Uterine smooth muscle cell (primary cell): ENCODE data around the gene CLDN4. TPM values are rescaled to one million over a fixed set of nuclear protein-coding genes. Genes with fewer than 3 reads are reported as not detected.

Experiments
- total RNA-seq: library from RNA; depleted of rRNA; stranded (reverse); fragments of >200 nt; gene quantifications from 2 replicates; pipeline ENCODE4 v1.2.3, GENCODE V29; 2014

CLDN4 gene, protein sequence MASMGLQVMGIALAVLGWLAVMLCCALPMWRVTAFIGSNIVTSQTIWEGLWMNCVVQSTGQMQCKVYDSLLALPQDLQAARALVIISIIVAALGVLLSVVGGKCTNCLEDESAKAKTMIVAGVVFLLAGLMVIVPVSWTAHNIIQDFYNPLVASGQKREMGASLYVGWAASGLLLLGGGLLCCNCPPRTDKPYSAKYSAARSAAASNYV
- total RNA-seq = 58.2 and 84.7 TPM in 2 replicates

DNA sequence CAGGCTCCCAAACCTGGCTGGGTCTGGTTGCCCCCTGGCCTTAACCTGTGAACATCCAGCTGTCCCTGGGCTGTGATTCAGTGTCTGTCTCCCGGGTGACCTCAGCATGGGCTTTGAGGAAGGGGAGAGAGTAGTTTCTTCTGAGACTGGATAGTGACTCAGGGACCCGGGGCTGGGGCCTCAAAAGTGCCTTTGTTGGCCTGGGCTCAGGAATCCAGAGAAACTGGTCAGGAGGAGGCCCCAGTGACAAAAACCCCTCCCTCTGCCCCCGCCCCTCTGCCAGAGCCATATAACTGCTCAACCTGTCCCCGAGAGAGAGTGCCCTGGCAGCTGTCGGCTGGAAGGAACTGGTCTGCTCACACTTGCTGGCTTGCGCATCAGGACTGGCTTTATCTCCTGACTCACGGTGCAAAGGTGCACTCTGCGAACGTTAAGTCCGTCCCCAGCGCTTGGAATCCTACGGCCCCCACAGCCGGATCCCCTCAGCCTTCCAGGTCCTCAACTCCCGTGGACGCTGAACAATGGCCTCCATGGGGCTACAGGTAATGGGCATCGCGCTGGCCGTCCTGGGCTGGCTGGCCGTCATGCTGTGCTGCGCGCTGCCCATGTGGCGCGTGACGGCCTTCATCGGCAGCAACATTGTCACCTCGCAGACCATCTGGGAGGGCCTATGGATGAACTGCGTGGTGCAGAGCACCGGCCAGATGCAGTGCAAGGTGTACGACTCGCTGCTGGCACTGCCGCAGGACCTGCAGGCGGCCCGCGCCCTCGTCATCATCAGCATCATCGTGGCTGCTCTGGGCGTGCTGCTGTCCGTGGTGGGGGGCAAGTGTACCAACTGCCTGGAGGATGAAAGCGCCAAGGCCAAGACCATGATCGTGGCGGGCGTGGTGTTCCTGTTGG is at the start of gene CLDN4:
TSS of gene CLDN4 (plus strand) at position 316 of the 903 bp plus-strand sequence. CDS start at position 522, 206 bp downstream.

DNA sequence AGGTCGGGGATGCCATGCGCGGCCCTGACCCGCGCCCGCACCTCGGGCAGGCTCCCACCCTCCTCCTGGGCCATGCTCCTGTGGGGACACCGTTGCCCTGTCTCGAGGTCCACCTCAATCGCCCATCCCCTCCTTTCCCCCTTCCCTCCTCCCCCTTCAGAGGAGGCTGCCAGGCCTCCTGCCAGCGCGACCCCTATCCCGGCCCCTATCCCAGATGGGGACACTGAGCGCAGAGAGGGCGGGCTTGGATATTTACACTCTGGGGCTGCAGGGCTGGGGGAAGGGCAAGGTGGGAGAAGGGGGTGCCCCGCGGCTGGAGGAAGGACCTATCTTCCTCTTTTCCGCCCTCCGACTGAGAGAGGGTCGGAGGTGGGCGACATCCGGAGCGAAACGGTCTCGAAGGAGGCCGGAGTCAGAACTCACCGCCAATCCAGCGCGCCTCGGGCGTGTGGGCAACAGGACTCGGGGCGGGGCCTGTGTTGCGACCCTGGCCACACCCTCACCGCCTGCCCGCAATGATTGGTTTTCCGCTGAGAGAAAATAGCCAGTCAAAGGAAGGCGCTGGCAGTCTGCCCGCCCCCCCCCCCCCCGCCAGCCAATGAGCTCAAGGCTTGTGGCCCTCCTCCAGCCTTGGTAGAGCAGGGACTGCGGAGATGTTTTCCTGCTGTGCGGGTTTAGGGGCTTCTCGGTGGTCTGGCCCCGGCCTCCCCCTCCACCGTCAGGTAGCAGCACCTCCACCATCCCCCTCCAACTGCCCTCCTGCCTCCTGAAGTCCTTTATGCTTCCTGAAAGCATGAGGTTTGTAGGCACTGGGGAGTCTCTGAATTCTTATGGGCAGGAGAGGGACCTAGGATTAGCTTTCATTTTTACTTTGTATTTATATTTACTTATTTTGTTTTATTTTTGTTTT is 11.5 kb downstream of the CLDN4 start, which contains the start of gene METTL27:
TSS of gene METTL27 (minus strand) at position 450 of the 910 bp plus-strand sequence. CDS start at position 74, 376 bp downstream.

DNA sequence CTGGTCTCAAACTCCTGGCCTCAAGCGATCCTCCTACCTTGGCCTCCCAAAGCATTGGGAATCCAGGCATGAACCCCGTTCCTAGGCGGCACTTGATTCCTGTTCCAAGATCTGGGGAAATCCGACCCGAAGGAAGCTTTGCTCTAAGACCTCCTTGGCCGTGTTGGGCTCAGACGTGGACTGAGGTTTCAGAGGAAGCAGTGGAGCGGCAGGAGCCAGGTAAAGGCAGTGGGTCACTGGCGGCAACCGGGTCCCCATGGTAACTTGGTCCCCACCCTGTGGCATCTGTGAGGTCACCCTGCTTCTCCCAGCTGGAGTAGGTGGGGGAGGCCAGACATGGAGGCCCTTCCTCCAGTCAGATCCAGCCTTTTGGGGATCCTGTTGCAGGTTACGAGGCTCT is 30.1 kb downstream of the CLDN4 start, which contains the start of gene TMEM270:
TSS of gene TMEM270 (plus strand) at position 301 of the 400 bp plus-strand sequence. CDS start at position 337, 36 bp downstream.

Other genes with a start within 250 kb of the CLDN4 start
- not detected in 2 replicates for gene MLXIPL, start 206.5 kb upstream of the CLDN4 start, total RNA-seq
- gene VPS37D, start 163.2 kb upstream of the CLDN4 start, total RNA-seq = 3.3 and 9.2 TPM in 2 replicates
- 1.8 and 2.2 TPM in 2 replicates for gene DNAJC30, start 147.5 kb upstream of the CLDN4 start, total RNA-seq
- 47.5 and 66.5 TPM in 2 replicates for gene BUD23, start 147.4 kb upstream of the CLDN4 start, total RNA-seq
- 17.4 and 32.3 TPM in 2 replicates for gene STX1A, start 111.3 kb upstream of the CLDN4 start, total RNA-seq
- 17.0 and 37.1 TPM in 2 replicates for gene ABHD11, start 92.2 kb upstream of the CLDN4 start, total RNA-seq
- 0.12 and 0.44 TPM in 2 replicates for gene CLDN3, start 60.7 kb upstream of the CLDN4 start, total RNA-seq
- gene METTL27, start 11.5 kb downstream of the CLDN4 start, total RNA-seq = 26.5 and 51.5 TPM in 2 replicates
- gene TMEM270, start 30.2 kb downstream of the CLDN4 start, total RNA-seq = not detected in 2 replicates
- 0.89 and 2.6 TPM in 2 replicates for gene ELN, start 197.2 kb downstream of the CLDN4 start, total RNA-seq